ENCODE data around the gene ATRN. TPM values are rescaled to one million over a fixed set of nuclear protein-coding genes. Genes with fewer than 3 reads are reported as not detected.

Gene ATRN
- total RNA-seq, 1 donor from 2014 or later = 8.6 TPM

- Histone ChIP-seq H3K4me1 (no peaks in the 10 kb centered on the region), H3K4me3 (no peak overlapping the region), H3K27me3 (no peaks in the 10 kb centered on the region), H3K27ac (no peak overlapping the region), H3K9me3 (no peaks in the 10 kb centered on the region), H3K36me3 (peaks cover 20 to 30% of the 10 kb centered on the region in 2 donors)
- TF ChIP-seq CTCF (IDR thresholded peaks at IDR 0.05) = no peak
- DNase-seq (ENCODE audit: low spot score in 2 of 2) = no peak
- intact Hi-C loops (cut with DNase I) = no loop called here
Observed at GRCh38 chr20:3651204-3651962, 180.6 kb downstream of the ATRN start.

DNA sequence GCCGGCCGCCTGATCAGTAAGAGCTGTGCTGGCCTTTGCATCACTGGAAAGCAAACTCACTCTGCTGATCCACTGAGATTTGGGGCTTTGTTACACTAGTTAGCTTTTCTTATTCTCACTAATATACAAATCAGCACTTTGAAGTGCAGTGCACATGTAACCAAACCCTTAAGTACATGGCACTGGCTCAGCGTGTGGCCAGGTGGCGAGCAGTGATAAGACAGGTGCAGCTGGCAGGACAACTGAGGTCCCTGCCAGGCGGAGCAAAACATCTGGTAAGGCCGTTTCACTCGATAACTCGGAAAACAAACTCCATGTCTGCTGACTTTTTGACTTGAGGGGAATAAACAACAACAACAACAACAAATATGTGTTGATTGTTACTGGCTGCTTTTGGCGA is 181.4 kb downstream of the ATRN start:
- Histone ChIP-seq H3K4me1 (no peaks in the 10 kb centered on the region), H3K4me3 (no peak overlapping the region), H3K36me3 (peaks cover 15 to 24% of the 10 kb centered on the region in 2 donors), H3K27me3 (no peaks in the 10 kb centered on the region), H3K27ac (no peak overlapping the region), H3K9me3 (no peaks in the 10 kb centered on the region)
- TF ChIP-seq CTCF (IDR thresholded peaks at IDR 0.05) = no peak
- no peak for DNase-seq (ENCODE audit: low spot score in 2 of 2)
- intact Hi-C loops (cut with DNase I) = no loop called here

DNA sequence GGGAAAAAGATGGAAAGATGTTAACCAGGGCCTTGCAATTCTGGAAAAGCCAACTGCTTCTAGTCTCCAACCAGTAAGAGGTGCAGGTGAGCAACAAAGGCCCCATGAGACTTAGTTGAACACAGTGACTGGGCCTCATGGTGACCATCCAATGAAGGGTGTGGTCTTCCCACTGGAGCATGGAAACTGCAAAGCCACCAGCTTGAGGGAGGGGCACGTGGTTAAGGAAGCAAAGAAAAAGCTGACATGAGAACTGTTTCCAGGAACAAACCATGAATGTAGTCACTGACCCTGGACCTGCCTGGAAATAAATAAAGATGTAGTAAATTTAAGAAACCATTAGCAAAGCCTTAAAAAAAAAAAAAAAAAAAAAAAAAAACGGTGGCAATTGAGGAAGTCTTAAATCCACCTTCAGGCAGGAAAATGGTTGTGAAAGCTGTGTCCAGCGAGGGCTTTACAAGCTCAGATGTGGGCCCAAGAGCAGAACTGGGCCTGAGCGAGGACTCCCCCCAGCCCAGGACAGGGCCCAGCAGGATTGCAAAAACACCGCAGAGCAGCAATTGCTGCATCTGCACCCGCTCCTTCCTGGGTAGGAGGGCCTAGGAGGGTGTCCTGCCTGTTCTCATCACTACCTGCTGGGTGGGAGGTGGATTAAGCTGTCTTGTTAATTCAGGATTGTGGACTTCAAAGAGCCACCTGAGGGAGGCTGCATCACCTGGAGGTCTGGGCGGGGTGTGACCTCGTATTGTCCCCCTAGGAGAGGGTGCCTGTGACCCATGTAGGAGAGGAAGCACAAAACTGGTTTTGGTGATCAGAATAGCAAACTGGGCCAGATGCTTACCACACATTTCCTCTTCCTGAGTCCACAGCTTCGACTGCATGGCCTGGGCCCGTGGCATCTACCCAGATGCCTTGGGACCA is 182.1 kb downstream of the ATRN start:
- DNase-seq (ENCODE audit: low spot score in 2 of 2) = no peak
- no peaks in the 10 kb centered on the region for H3K9me3 ChIP-seq
- H3K36me3 ChIP-seq = peaks cover 15 to 18% of the 10 kb centered on the region in 2 donors
- H3K4me3 ChIP-seq = no peak overlapping the region
- H3K27me3 ChIP-seq = no peaks in the 10 kb centered on the region
- TF ChIP-seq CTCF (IDR thresholded peaks at IDR 0.05) = no peak
- H3K4me1 ChIP-seq = no peaks in the 10 kb centered on the region
- no peak overlapping the region for H3K27ac ChIP-seq
- intact Hi-C loops (cut with DNase I) = no loop called here

DNA sequence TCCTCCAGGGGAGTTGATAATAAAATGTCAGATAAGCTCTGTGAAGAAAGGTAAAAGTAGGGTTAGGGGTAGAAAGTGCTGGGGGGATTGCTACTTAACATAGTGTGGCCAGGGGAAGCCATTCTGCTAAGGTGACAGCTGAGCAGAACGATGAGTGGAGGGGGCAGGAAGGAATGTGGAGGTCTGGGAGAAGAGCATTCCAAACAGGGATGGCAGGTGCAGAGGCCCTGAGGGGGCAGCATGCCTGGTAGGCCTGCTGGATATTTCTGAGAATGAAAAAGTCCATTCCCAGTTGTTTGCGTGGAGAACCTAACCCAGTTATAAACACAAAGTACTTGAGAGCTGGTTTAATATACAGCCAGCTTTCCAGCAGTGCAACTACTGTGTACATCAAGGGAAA is 183.1 kb downstream of the ATRN start:
- no peaks in the 10 kb centered on the region for H3K9me3 ChIP-seq
- no peak for TF ChIP-seq CTCF (IDR thresholded peaks at IDR 0.05)
- H3K4me3 ChIP-seq = no peak overlapping the region
- no peak overlapping the region for H3K27ac ChIP-seq
- H3K4me1 ChIP-seq = no peaks in the 10 kb centered on the region
- intact Hi-C loops (cut with DNase I) = no loop called here
- H3K36me3 ChIP-seq = peaks cover 9 to 10% of the 10 kb centered on the region in 2 donors
- DNase-seq (ENCODE audit: low spot score in 2 of 2) = no peak
- H3K27me3 ChIP-seq = no peaks in the 10 kb centered on the region

DNA sequence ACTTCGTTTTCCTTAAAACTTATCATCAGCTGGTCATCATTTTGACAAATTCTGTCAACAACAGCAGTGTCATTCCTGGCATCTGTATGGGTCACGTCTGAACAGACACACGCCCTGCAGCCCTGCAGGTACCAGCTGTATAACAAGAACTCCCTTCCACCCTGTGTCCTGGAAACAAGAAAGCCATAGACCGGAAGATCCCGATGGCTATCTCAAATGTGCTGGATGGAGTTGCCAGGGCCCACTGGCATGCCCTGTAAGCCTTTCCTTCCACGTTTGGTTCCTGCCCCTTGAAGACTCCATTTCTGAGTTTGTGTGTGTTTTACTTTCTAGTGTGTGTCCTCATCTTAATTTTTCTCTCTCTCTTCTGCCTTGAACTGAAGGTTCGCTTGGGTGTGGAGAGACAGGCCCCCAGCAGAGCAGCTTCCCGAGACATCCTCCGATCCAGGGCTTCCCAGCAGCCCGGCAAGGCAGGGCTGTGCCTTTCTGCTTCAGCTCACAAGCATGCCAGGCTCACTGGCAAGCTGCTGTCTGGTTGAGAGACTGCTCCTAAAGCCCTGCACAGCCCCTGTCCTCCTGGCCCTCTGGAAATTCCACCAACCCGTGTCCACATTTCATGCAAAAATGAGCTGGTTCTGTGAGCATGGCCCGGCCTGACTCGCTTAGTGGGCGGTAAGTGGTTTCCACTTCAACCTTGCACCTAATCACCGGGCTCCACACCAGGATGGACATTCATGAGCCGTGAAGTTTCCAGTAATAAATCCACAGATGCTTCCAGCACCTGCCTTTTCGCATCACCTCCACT is 183.7 kb downstream of the ATRN start:
- Histone ChIP-seq H3K9me3 (no peaks in the 10 kb centered on the region), H3K27ac (no peak overlapping the region), H3K36me3 (peaks cover 4 to 5% of the 10 kb centered on the region in 2 donors), H3K4me1 (no peaks in the 10 kb centered on the region), H3K4me3 (no peak overlapping the region), H3K27me3 (no peaks in the 10 kb centered on the region)
- intact Hi-C loops (cut with DNase I) = no loop called here
- TF ChIP-seq CTCF (IDR thresholded peaks at IDR 0.05) = no peak
- DNase-seq (ENCODE audit: low spot score in 2 of 2) = no peak
